Endothelial cell of umbilical vein (primary cell): Measurements from ENCODE around the gene PTGS1. TPM values are rescaled to one million over a fixed set of nuclear protein-coding genes. Genes with fewer than 3 reads are reported as not detected.

Experiments used
- BruUV-seq: library from RNA; stranded (reverse); fragments of 400-500 nt; replicated peaks from 2 replicates; lab custom pipeline; 2021; lab: Mats Ljungman, UMichigan
- CTCF ChIA-PET: fragments of 300-600, 350-600 bp; sonication (Branson Sonifier 250); formaldehyde crosslinking; loops from one replicate; lab custom pipeline; 2021; ENCODE audit warnings: antibody characterized with exemption, inconsistent platforms; lab: Charles Lee
- POLR2A ChIA-PET: fragments of 300-600, 350-600 bp; sonication (Branson Sonifier 250); formaldehyde crosslinking; loops from one replicate; lab custom pipeline; 2021; ENCODE audit warnings: antibody characterized with exemption, inconsistent platforms; lab: Charles Lee
- DNase-seq: peaks from one replicate; pipeline ENCODE4 v3.0.0-alpha.2; 2011; ENCODE audit warnings: low read depth, low spot score
- FAIRE-seq: peaks from 2 replicates; lab custom pipeline; 2011; peaks lifted over from hg19 to GRCh38; lab: Jason Lieb, UNC
- H2AFZ ChIP-seq: 2 replicates; pipeline ENCODE4 v1.6.0; 2012; ENCODE audit warnings: low read depth, low read length, control low read depth, inconsistent platforms
- H3K27ac ChIP-seq: 2 replicates; pipeline ENCODE4 v1.5.1; 2011; ENCODE audit warnings: low read depth, mild to moderate bottlenecking, control low read depth, low read length, moderate library complexity; ENCODE audit not compliant: insufficient read depth
- H3K27me3 ChIP-seq, 2 experiments: 2 replicates each; pipeline versions ENCODE4 v1.6.0 to v1.6.1; 2011; ENCODE audit warnings: low read length in 2 of 2, mixed read lengths in 1 of 2; ENCODE audit not compliant: control insufficient read depth in 2 of 2, insufficient read depth in 2 of 2
- H3K36me3 ChIP-seq, 2 experiments: 2 replicates in 1 of 2; 3 replicates in 1 of 2; pipeline ENCODE4 v1.5.1; 2011; ENCODE audit warnings: low read length in 2 of 2, mild to moderate bottlenecking in 1 of 2, moderate library complexity in 1 of 2; ENCODE audit not compliant: control insufficient read depth in 2 of 2, insufficient read depth in 2 of 2; ENCODE audit errors: extremely low read depth in 1 of 2
- H3K4me1 ChIP-seq: 3 replicates; pipeline ENCODE4 v1.5.1; 2011; ENCODE audit warnings: mild to moderate bottlenecking, low read length; ENCODE audit not compliant: control insufficient read depth, insufficient read depth; ENCODE audit errors: extremely low read depth
- H3K4me2 ChIP-seq: 2 replicates; pipeline ENCODE4 v1.6.1; 2011; ENCODE audit warnings: low read length, control low read depth, mixed read lengths; ENCODE audit not compliant: insufficient read depth
- H3K4me3 ChIP-seq, 3 experiments: fragments of 200-600 bp in 1 of 3; sonication (generic), shearing (Covaris generic) in 1 of 3; replicated peaks in 1 of 3; 2 replicates each; pipeline ENCODE4 v1.5.1; 2011 to 2016; ENCODE audit warnings: control low read depth in 3 of 3, low read length in 3 of 3, mild to moderate bottlenecking in 2 of 3, inconsistent platforms in 1 of 3, low read depth in 1 of 3, moderate library complexity in 1 of 3; ENCODE audit not compliant: insufficient read depth in 1 of 3
- H3K79me2 ChIP-seq: 2 replicates; pipeline ENCODE4 v1.6.0; 2012; ENCODE audit warnings: low read length, inconsistent platforms; ENCODE audit not compliant: control insufficient read depth, insufficient read depth
- H3K9ac ChIP-seq: replicated peaks from 2 replicates; pipeline ENCODE3; 2011; ENCODE audit warnings: low read length, control low read depth; ENCODE audit not compliant: insufficient read depth; ENCODE audit errors: extremely low read depth
- H3K9me1 ChIP-seq: replicated peaks from 3 replicates; pipeline ENCODE4 v1.6.0; 2011; ENCODE audit warnings: mild to moderate bottlenecking, low read length; ENCODE audit not compliant: control insufficient read depth, insufficient read depth; ENCODE audit errors: extremely low read depth
- H3K9me3 ChIP-seq: replicated peaks from 2 replicates; pipeline ENCODE4 v1.5.1; 2012; ENCODE audit warnings: low read length, inconsistent platforms; ENCODE audit not compliant: control insufficient read depth, insufficient read depth
- H4K20me1 ChIP-seq: replicated peaks from 2 replicates; pipeline ENCODE3; 2011; ENCODE audit warnings: mild to moderate bottlenecking, low read length; ENCODE audit not compliant: control insufficient read depth, insufficient read depth; ENCODE audit errors: extremely low read depth
- CTCF ChIP-seq, 2 donors: IDR thresholded peaks; 1 replicate in 1 of 2; 2 replicates in 1 of 2; pipeline ENCODE4 v1.5.1; 2011; ENCODE audit warnings: low read length in 2 of 2, mild to moderate bottlenecking in 2 of 2, moderate library complexity in 2 of 2, control low read depth in 1 of 2, inconsistent platforms in 1 of 2, low read depth in 1 of 2; ENCODE audit not compliant: insufficient read depth in 1 of 2; ENCODE audit errors: extremely low read depth in 1 of 2
- JUN ChIP-seq: IDR thresholded peaks from 2 replicates; pipeline ENCODE4 v1.6.1; 2011; ENCODE audit warnings: borderline replicate concordance, low read depth; ENCODE audit not compliant: insufficient read length, insufficient read depth
- dilution Hi-C: fragments of 300-500 bp; cut with MboI; formaldehyde crosslinking; loops from one replicate; pipeline ENCODE4 v1.15.0; 2019; ENCODE audit warnings: low sequenced_read_pairs; ENCODE audit not compliant: extremely low pct_ligation_motif_present
- intact Hi-C: fragments of 100-400 bp; cut with micrococcal nuclease; formaldehyde crosslinking; loops from one replicate; pipeline ENCODE4 v1.10.0; 2022
- polyA plus RNA-seq, 4 experiments: library from polyadenylated mRNA; depleted of rRNA in 3 of 4; stranded (reverse) in 3 of 4; unstranded in 1 of 4; fragments of >200 nt; gene quantifications; 2 replicates each; pipeline versions ENCODE4 v1.2.1 to v1.2.3, GENCODE V29; 2011 to 2012; ENCODE audit warnings: missing spikeins in 1 of 4
- total RNA-seq: library from RNA; stranded (reverse); gene quantifications from 2 replicates; pipeline ENCODE4 v1.2.3, GENCODE V29; 2021

PTGS1 gene
- total and polyA plus RNA-seq, 2 donors (not counting 3 experiments of a cell fraction or from before 2014, with no cell fraction given): 37.6 to 45.2 TPM

- intact Hi-C loops: no loop called here
- CTCF ChIA-PET: interaction anchor here (0.6 to 11.3 kb wide), 9 partner anchors 8 to 454 kb away, joined by 3 to 254 read pairs (median 6); partner anchors contain the start of gene PTGS1
Measured at GRCh38 chr9:122356627-122357026, 14.2 kb upstream of the PTGS1 start.

More at GRCh38 chr9:122356627-122357026, 14.2 kb upstream of the PTGS1 start:
- H3K79me2 ChIP-seq: no peaks in the 10 kb centered on the region
- no peaks in the 10 kb centered on the region for H4K20me1 ChIP-seq
- no peaks in the 10 kb centered on the region for H3K9me3 ChIP-seq
- no peaks in the 10 kb centered on the region for H3K27me3 ChIP-seq
- H3K27ac ChIP-seq: no peak overlapping the region
- no peaks in the 10 kb centered on the region for H3K4me1 ChIP-seq
- FAIRE-seq: no peak
- no peak overlapping the region for H3K4me3 ChIP-seq
- POLR2A ChIA-PET: no interaction called here
- no peak overlapping the region for H3K4me2 ChIP-seq
- DNase-seq: no peak
- H3K9ac ChIP-seq: no peak overlapping the region
- TF ChIP-seq JUN (no peak), CTCF (IDR thresholded peaks at IDR 0.05; ENCODE audit: extremely low read depth in 1 of 2, insufficient read depth in 1 of 2, low read depth in 1 of 2, low read length in 2 of 2) (peak; percentile 25 to 33)
- no peaks in the 10 kb centered on the region for H3K9me1 ChIP-seq
- no TSS peak for BruUV-seq
- dilution Hi-C loops: loop anchor here (25.0 kb wide), 1 partner anchor 244 kb away; no protein-coding TSS in a partner anchor
- no peaks in the 10 kb centered on the region for H3K36me3 ChIP-seq
- H2AFZ ChIP-seq: no peak overlapping the region
